NAMALWA (cell line): ENCODE results near the gene DTNB.
"Not testable (repeated sequence)": the region's sequence is repeated elsewhere in the genome, so short reads cannot be mapped to it uniquely, and the experiment has no call there.

Source experiments
- DNase-seq: peaks from one replicate; pipeline ENCODE4 v3.0.0-alpha.2; 2015; ENCODE audit warnings: low spot score

Gene DTNB

DNA sequence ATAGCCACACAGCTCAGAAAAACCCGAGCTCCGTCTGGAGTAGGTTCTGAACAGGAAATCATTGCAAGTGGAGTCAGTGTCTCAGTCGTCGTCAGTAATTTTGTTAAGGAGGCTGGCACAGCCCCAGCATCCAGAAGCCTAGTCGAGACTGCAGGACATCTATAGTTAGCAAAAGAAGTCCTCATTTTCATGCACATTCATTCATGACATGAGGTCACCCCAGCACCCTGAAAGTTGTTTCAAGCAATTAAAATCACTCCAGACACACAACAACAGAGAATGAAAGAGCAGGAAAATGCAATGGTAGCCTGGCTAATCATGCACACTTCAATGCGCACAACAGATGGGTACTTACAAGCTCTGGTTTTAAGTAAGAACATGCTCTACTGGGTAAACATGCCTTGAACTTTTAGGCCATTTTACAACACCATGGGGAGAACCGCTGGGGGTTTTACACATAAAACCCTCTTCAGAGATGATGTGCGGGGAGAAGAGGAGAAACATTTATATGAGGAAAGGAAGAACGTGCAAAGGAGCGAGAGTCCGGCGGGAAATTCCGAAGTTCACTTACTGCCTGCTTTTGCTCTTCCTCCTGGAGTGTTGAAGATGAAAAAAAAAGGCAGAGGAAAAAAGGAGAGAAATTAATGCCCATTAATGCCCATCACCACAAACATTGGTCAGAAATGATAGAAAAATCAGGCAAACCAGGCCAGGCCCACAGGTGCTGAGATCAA is 254.3 kb downstream of the DTNB start:
- peak; percentile 80 for DNase-seq

DNA sequence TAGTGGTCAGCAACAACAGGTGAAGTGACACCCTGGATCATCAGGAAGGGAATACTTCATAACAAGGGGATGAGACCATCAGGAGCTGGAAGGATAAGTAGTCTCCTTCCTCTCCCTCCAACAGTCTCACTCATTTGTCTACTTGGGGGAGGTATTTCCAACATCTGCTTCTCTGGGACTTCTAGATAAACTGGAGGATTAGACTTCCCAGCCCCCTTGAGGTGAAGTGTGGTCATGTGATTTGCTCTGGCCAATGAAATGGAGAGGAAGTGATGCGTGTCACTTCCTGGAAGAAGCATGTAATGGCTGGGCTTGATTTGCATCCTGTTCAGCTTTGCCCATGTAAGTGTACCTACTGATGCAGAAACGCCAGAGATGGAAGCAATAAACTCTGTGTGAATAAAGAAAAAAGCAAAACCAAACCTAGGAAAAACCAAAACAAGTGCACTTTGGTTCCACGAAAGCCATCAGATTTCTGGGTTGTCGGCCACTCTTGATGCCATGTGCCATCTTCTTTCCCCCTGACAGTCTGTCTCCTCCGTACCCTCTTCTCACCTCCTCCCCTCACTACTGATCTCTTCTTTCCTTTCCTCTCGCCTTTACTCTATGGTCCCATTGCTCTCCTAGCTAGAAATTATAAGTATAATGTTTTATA is 255.5 kb downstream of the DTNB start:
- DNase-seq = peak; percentile 89

- no peak for DNase-seq
These were observed 256.7 kb downstream of the DTNB start for GRCh38 chr2:25416674-25417073.

GRCh38 chr2:25414781-25415180 is 258.6 kb downstream of the DTNB start:
- no peak for DNase-seq

- not testable (repeated sequence) for DNase-seq
These were observed 260.0 kb downstream of the DTNB start for GRCh38 chr2:25413409-25413808.

DNA sequence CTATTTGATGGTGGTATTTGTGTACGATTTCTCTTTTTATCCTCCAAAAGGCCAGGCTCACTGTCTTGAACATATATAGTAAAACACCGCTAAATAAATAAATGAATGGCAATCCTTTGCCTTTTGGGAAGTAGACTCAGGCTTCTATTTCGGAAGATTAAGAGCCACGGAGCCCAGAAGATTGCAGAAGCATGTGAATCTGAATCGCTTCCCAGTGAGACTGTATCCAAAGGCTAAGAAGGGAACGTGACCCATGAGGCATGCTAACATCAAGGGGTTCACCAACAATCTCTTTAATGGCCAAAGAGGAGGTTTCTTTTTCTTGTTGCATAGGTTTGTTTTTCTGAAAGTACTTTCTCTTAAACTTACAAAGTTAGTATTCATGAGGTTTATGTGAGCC is 261.6 kb downstream of the DTNB start:
- no peak for DNase-seq

GRCh38 chr2:25411281-25411680 is 262.1 kb downstream of the DTNB start:
- DNase-seq = peak; percentile 33

- DNase-seq = peak; percentile 22
These were observed 263.0 kb downstream of the DTNB start for GRCh38 chr2:25410370-25410769.

DNA sequence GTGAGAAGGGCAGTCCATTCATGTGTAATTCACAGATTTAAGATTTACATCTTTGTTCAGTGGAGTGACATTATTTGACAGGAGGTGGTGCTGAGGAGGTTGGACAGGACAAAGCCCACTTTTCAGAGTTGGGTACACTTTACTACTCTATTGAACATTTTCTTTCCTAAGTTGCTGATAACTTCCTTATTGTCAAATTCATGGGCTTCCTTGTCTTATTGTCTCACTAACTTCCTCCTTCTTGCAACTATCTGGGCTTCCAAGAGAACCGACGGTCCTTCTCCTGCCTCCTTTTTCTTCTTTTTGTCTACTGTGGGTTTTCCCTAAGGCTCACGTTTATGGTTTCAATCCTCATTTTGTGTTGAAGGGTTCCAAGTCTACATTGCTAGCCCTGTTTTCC is 263.9 kb downstream of the DTNB start:
- no peak for DNase-seq

DNA sequence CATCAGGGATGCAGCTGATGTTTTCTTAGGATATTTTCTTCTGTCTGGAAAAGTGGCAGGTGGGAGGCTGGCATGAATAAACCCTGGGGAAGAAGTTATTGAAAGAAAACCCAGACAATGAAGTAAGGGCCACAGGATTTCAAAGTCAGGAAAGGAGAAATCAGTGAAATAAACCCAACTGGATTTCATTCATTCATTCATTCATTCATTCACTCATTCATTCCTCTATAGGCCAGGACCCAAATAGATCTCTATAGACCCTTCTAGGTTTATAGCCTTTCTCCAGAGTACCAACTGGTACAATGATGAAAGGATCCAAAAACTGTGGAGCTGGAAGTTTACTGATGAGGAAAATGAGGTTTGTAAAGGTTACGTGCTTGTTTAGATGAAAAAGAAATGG is 264.3 kb downstream of the DTNB start:
- no peak for DNase-seq

GRCh38 chr2:25405611-25406295 is 267.6 kb downstream of the DTNB start:
- no peak for DNase-seq

DNA sequence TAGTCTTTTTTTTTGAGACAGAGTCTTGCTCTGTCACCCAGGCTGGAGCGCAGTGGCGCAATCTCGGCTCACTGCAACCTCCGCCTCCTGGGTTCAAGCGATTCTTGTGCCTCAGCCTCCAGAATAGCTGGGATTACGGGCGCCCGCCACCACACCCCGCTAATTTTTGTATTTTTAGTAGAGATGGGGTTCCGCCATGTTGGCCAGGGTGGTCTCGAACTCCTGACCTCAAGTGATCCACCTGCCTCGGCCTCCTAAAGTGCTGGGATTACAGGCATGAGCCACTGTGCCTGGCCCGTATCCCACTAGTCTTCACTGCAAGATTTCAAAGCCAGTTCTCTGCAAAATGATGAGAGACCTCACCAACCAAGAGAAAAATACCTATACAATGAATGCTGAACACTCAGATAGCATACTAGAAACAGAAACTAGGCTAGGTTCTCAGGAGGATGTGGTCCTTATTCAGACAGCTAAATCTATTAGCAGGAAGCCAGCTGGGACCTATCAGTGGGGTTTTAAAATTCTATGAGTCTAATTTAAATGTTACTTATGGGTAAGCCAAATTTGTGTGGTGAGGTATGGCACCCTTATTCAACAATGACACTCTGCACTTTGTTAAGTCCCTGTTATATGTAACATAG is 270.1 kb downstream of the DTNB start:
- DNase-seq = peak; percentile 66

DNA sequence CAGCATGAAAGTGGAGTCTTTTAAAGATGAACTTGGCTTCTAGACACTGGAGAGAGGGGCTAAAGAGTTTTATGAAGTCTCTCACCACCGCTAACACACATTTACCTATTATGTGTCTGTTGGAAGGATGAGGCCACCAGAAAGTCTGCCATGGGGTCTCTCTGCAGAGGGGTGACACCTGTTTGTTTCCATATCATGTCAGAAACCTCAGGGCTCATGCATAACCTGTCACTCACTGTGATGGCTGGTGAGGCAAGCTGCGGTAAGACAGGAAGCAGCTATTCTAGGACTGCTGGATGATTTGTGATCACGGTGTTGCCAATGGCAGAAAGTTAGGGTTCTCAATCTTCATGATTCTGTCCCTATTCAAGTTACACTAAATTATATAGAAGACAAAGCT is 270.9 kb downstream of the DTNB start:
- DNase-seq = peak; percentile 78

GRCh38 chr2:25401307-25402026 is 271.9 kb downstream of the DTNB start:
- DNase-seq = peak; percentile 51

GRCh38 chr2:25400576-25401216 is 272.7 kb downstream of the DTNB start:
- no peak for DNase-seq

- DNase-seq = no peak
These were observed 273.2 kb downstream of the DTNB start for GRCh38 chr2:25400169-25400568.

DNA sequence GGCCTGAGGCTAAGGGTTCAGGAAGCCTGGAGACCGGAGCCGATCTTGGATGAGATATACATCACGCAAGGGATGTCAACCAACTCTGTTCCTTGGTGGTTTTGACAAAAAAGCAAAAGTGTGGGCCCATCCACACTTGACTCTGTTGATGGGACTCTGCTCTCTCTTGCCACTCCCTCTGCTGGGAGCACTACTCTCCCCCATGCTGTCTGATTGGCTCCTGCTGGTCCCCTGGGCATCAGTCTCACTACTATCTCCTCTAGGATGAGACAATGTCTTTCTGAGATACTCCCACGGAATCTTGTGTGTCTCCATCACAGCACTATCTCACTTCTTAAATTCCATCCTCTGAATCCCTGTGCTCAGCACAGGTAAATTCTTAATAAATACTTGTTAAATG is 274.8 kb downstream of the DTNB start:
- no peak for DNase-seq

GRCh38 chr2:25397777-25398176 is 275.6 kb downstream of the DTNB start:
- no peak for DNase-seq

DNA sequence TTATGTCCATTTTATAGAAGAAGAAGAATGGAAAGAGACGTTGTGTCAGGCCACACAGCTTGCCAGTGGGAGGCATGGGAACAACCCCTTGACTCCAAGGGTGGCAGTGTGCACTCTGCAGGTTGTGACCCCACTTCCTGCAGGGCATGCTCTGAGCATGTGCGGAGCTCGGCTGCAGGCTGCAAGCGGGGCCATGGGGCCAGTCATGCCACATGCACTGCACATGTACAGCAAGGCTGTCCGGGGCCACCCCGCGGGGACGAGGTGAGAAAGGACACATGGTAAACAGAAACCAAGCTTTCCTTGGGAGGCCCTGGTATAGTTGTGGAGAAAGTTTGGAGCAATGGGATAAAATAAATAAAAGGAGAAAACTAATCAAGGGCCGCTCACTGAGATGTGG is 284.2 kb downstream of the DTNB start:
- no peak for DNase-seq

GRCh38 chr2:25388491-25388890 is 284.9 kb downstream of the DTNB start:
- DNase-seq = no peak

DNA sequence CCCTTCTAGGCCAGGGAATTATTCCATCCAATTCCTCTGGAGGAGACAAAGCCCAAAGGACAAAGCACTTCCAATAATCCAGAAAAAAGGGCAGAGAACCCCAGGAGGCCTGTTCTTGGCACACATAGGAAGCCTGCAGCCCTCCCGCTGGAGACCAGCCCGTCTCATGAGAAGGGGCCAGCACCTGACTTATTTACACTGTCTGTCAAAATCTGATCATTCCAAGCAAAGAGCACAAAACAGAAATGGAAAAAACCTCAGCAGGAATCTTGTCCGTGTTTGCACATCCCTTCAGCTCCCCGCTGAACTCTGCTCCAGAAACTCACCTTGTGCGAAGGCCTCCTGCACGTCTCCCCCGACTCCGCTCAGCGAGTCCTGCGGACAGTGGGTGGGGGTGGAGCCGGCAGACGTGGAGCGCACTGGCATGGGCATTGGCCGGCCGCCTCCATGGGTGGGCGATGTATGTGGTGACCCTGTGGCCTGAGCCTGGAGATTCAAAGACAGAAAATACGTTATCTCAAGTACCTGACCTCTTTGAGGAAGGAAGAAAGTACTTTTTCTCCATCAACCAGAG is 285.4 kb downstream of the DTNB start:
- no peak for DNase-seq
